ENCODE data around the gene WNT9B. TPM values are rescaled to one million over a fixed set of nuclear protein-coding genes. Genes with fewer than 3 reads are reported as not detected.

The WNT9B gene
- total RNA-seq, 1 experiment from 2014 or later = not detected

GRCh38 chr17:46865100-46865499 lies 13.7 kb downstream of the WNT9B start:
- DNase-seq = no peak
- Mint-ChIP-seq H3K27me3 (ENCODE audit: insufficient read depth, unreplicated experiment) (peaks cover 2% of the 10 kb centered on the region), H3K4me3 (ENCODE audit: unreplicated experiment) (no peak overlapping the region), H3K27ac (ENCODE audit: unreplicated experiment) (no peak overlapping the region), H3K36me3 (ENCODE audit: insufficient read depth, unreplicated experiment) (no peaks in the 10 kb centered on the region), H3K4me1 (ENCODE audit: low read depth, unreplicated experiment) (peaks cover 2% of the 10 kb centered on the region), H3K9me3 (ENCODE audit: unreplicated experiment) (no peaks in the 10 kb centered on the region)
- Histone ChIP-seq H3K36me3 (ENCODE audit: control insufficient read depth, insufficient read depth, low read length) (no peaks in the 10 kb centered on the region), H3K4me1 (peaks cover 4% of the 10 kb centered on the region; the same call in 1 of the 2 replicates), H3K9me3 (no peaks in the 10 kb centered on the region), H3K4me3 (ENCODE audit: low read depth, low read length) (no peak overlapping the region), H3K27me3 (replicated peaks; ENCODE audit: control insufficient read depth, insufficient read depth, low read length) (peaks cover 1% of the 10 kb centered on the region; the same call in 1 of the 2 replicates)
- no peak for TF ChIP-seq CTCF (IDR thresholded peaks at IDR 0.05; ENCODE audit: insufficient read depth in 1 of 2, low read depth in 1 of 2, low read length in 1 of 2, severe bottlenecking in 1 of 2, unreplicated experiment in 1 of 2)
- no TSS peak for BruUV-seq (replicated peaks)
- ChIA-PET POLR2A (no interaction called here), CTCF (interaction anchor here (0.6 kb wide), 1 partner anchor 79 kb away, joined by 3 read pairs; no protein-coding TSS in a partner anchor)
- intact Hi-C loops (cut with micrococcal nuclease; ENCODE audit: unreplicated experiment) = no loop called here

- peaks cover 1% of the 10 kb centered on the region; the same call in 1 of the 2 replicates for H3K27me3 ChIP-seq (replicated peaks; ENCODE audit: control insufficient read depth, insufficient read depth, low read length)
- intact Hi-C loops (cut with micrococcal nuclease; ENCODE audit: unreplicated experiment) = no loop called here
- H3K4me3 ChIP-seq (ENCODE audit: low read depth, low read length) = no peak overlapping the region
- Mint-ChIP-seq H3K4me1 (ENCODE audit: low read depth, unreplicated experiment) (no peaks in the 10 kb centered on the region), H3K36me3 (ENCODE audit: insufficient read depth, unreplicated experiment) (no peaks in the 10 kb centered on the region), H3K27ac (ENCODE audit: unreplicated experiment) (no peak overlapping the region), H3K9me3 (ENCODE audit: unreplicated experiment) (no peaks in the 10 kb centered on the region), H3K27me3 (ENCODE audit: insufficient read depth, unreplicated experiment) (peaks cover 2% of the 10 kb centered on the region), H3K4me3 (ENCODE audit: unreplicated experiment) (no peak overlapping the region)
- no peaks in the 10 kb centered on the region for H3K36me3 ChIP-seq (ENCODE audit: control insufficient read depth, insufficient read depth, low read length)
- ChIA-PET POLR2A (no interaction called here), CTCF (no interaction called here)
- DNase-seq = no peak
- BruUV-seq (replicated peaks) = no TSS peak
- H3K4me1 ChIP-seq = peaks cover 9% of the 10 kb centered on the region; the same call in 1 of the 2 replicates
- no peak for TF ChIP-seq CTCF (IDR thresholded peaks at IDR 0.05; ENCODE audit: insufficient read depth in 1 of 2, low read depth in 1 of 2, low read length in 1 of 2, severe bottlenecking in 1 of 2, unreplicated experiment in 1 of 2)
- no peaks in the 10 kb centered on the region for H3K9me3 ChIP-seq
Measured at GRCh38 chr17:46866325-46866724, 14.9 kb downstream of the WNT9B start.

GRCh38 chr17:46866747-46867146 lies 15.4 kb downstream of the WNT9B start:
- H3K4me1 ChIP-seq = peaks cover 9% of the 10 kb centered on the region; the same call in 1 of the 2 replicates
- H3K4me3 Mint-ChIP-seq (ENCODE audit: unreplicated experiment) = no peak overlapping the region
- no peak for TF ChIP-seq CTCF (IDR thresholded peaks at IDR 0.05; ENCODE audit: insufficient read depth in 1 of 2, low read depth in 1 of 2, low read length in 1 of 2, severe bottlenecking in 1 of 2, unreplicated experiment in 1 of 2)

More at GRCh38 chr17:46866747-46867146, 15.4 kb downstream of the WNT9B start:
- Histone ChIP-seq H3K27me3 (replicated peaks; ENCODE audit: control insufficient read depth, insufficient read depth, low read length) (peaks cover 1% of the 10 kb centered on the region; the same call in 1 of the 2 replicates), H3K9me3 (no peaks in the 10 kb centered on the region), H3K36me3 (ENCODE audit: control insufficient read depth, insufficient read depth, low read length) (no peaks in the 10 kb centered on the region), H3K4me3 (ENCODE audit: low read depth, low read length) (no peak overlapping the region)
- ChIA-PET POLR2A (no interaction called here), CTCF (interaction anchor here (0.5 to 1.2 kb wide), 2 partner anchors 25 to 134 kb away, joined by 3 read pairs; no protein-coding TSS in a partner anchor)
- intact Hi-C loops (cut with micrococcal nuclease; ENCODE audit: unreplicated experiment) = no loop called here
- Mint-ChIP-seq H3K9me3 (ENCODE audit: unreplicated experiment) (no peaks in the 10 kb centered on the region), H3K27me3 (ENCODE audit: insufficient read depth, unreplicated experiment) (peaks cover 2% of the 10 kb centered on the region), H3K27ac (ENCODE audit: unreplicated experiment) (no peak overlapping the region), H3K36me3 (ENCODE audit: insufficient read depth, unreplicated experiment) (no peaks in the 10 kb centered on the region), H3K4me1 (ENCODE audit: low read depth, unreplicated experiment) (no peaks in the 10 kb centered on the region)
- DNase-seq = no peak
- no TSS peak for BruUV-seq (replicated peaks)

Data from Caco-2 (cell line).